ENCODE results near the gene IFT43. TPM values are rescaled to one million over a fixed set of nuclear protein-coding genes. Genes with fewer than 3 reads are reported as not detected.

Gene IFT43
- total RNA-seq, 1 donor from 2014 or later: 46.8 TPM

DNA sequence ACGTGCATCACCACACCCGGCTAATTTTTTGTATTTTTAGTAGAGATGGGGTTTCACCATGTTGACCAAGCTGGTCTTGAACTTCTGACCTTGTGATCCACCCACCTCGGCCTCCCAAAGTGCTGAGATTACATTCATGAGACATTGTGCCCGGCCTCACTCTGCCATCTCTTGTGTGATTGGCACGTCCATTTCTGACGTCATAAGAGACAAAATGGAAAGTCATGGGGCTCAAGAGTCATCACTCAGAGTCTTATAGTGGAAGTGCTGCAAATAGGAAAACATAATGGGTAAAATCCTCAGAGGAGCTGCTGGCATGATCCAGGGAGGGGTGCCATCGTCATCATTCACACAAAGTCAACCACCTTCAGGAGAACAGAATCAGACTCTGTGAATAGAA, 112.0 kb downstream of the IFT43 start:
- DNase-seq (ENCODE audit: low spot score): no peak
- intact Hi-C loops (cut with DNase I): no loop called here

DNA sequence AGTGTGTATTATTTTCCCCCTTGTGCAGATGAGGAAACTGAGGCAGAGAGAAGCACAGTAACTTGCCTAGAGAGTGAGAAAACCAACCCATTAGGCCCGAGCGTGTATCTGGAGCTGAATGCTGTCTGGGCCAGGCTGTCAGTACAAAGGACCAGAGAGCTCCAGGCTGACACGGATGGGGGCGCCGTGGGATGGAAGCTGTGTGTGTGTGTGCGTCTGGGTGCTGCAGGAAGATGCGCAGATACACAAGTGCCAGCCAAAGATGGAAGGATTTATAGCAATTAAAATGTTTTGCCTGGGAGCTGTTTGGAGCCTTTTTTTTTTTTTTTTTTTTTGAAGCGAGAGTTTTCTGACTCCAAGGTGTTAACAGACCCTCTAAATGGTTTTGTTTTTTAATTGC, 112.5 kb downstream of the IFT43 start:
- intact Hi-C loops (cut with DNase I): no loop called here
- no peak for DNase-seq (ENCODE audit: low spot score)

DNA sequence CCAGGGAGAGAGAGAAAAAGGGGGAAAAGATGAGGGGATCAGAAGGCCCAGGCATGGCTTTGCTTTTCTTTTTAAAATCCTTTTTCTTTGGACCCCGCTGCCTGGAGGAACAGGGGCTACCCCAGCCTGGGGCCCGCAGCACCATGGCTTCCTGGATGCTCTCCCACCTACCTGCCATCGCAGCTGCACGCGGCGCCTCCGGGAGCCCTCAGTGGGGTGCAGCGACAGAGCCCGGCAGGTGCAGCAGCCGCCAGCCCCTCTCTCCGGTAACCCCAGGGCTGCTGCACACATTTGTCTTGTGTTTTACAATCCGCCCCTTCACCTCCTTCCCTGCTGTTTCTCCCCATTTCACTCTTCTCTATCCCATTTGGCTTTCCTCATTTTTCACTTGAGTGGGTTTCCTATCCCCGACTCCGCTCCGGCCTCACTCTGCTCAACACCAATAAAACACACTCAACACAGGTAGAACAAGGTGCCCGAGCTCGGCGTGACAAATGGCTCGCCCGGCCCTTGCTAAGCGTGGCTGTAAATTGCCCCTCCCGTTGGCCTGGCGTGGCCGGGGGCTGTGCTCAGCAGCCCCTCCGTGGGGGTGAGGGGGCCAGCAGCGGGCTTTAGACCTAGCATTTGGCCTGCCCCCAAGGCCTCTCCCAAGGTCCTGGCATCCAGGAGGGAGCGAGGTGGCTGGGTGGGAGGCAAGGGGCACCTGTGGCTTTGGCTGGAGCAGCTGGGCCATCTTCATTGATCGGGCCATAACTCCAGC, 113.5 kb downstream of the IFT43 start:
- intact Hi-C loops (cut with DNase I): no loop called here
- DNase-seq (ENCODE audit: low spot score): no peak

- no peak for DNase-seq (ENCODE audit: low spot score)
- intact Hi-C loops (cut with DNase I): no loop called here
Observed at GRCh38 chr14:76100236-76100635, 114.7 kb downstream of the IFT43 start.

GRCh38 chr14:76101391-76102379, 116.1 kb downstream of the IFT43 start:
- intact Hi-C loops (cut with DNase I): no loop called here
- DNase-seq (ENCODE audit: low spot score): no peak

GRCh38 chr14:76104802-76105355, 119.3 kb downstream of the IFT43 start:
- DNase-seq (ENCODE audit: low spot score): no peak
- intact Hi-C loops (cut with DNase I): no loop called here

DNA sequence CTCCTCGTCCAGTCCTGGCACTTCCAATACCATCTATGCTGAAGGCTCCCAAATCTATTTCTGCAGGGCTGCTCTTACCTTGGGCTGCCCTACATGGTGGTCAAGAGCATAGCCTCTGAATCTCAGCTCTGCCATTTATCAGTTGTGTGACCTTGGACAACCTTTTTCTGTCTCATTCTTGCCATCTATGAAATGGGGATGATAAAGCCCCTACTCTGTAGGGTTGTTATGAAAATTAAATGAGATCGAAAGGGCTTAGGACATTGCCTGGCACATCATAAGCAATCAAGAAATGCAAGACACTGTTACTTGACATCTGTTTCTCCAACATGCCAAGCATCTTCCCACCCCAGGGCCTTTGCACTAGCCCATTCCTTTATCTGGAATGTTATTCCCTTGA, 120.6 kb downstream of the IFT43 start:
- DNase-seq (ENCODE audit: low spot score): no peak
- intact Hi-C loops (cut with DNase I): no loop called here

DNA sequence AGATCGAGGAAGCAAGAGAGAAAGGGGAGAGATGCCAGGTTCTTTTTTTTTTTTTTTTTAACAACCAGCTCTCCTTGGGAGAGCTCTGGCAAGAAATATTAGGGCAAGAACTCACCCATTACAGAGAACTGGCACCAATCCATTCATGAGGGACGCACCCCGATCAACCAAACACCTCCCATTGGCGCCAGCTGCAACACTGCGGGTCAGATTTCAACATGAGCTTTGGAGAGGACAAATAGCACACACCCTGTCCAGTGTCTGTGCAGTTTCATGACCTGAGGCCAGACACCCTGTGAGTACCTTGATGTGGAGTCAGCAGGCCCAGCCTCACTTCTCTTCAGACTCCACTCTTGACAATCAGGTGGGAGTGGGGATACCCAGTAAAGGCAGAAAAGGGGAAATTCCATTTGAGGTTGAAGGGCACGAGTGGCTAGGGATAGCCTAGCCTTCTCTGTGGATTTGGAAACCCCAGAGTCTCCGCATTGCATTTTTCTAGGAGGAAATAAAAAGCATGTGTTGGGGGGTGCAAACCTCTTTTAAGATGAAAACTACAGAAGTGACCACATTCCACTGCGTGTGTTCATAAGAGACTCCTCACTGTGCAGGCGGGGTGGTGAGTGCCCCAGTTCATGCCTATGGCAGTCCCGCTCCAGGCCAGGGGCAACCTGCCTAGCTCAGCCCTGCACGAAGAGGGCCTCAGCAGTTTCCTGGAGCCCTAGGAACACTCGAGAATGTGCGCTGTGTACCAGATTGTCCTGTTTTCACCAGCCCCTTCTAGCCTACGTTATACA, 123.7 kb downstream of the IFT43 start:
- intact Hi-C loops (cut with DNase I): no loop called here

DNA sequence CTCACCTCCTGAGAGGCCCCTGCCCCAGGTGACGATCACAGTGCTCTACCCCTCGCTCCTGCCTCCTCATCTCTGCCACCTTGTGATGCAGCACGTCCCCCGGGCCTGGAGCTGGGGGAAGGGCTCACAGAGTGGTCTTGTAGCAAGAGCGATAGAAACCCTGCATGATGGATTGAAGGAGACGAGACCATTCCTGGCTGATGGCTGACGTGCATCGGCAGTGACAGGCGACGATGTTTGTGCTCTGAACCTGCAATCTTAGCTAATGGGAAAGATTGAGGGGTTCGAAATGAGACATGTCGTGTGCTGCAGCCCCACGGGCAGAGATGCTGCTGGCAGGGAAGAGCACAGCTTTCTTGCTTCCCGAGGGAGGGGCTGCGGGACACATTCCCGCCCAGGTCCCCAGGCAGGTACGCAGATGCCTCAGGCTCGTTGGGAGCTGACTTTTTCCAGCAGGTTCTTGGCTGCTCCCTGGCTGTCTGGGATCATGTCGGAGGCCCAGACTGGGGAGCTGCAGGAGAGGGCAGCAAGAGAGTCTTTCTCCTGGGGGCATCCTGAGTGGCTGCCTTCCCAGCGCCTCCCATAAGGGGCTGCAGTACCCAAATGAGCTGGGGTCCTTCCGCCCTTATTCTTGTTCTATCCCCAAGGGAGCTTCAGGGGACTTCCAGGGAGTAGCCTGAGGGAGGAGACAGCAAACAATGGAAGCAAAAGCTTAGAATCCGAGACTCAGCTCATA, 127.5 kb downstream of the IFT43 start:
- intact Hi-C loops (cut with DNase I): no loop called here

More for the DNA sequence above, 123.7 kb downstream of the IFT43 start:
- DNase-seq (ENCODE audit: low spot score): no peak

DNA sequence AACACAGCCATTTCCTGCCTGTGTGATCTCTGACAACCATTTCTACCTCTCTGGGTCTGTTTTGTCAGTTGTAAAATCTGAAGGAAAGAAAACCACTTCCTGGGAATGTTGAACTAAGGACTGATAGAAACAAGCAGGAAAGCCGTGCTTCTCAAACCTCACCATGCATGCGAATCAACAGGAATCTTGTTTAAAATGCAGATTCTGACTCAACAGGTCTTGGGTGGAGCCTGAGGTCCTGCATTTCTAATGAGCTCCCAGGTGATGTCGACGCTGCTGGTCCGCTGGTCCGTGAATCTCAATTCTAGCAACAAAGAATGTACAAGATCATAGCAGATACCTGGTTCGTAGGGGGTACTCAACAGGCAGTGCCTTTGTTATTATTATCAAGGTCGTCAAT, 128.1 kb downstream of the IFT43 start:
- intact Hi-C loops (cut with DNase I): no loop called here
- DNase-seq (ENCODE audit: low spot score): no peak

More for the DNA sequence above, 127.5 kb downstream of the IFT43 start:
- no peak for DNase-seq (ENCODE audit: low spot score)

GRCh38 chr14:76115010-76115422, 129.5 kb downstream of the IFT43 start:
- DNase-seq (ENCODE audit: low spot score): no peak
- intact Hi-C loops (cut with DNase I): no loop called here

GRCh38 chr14:76117789-76118484, 132.4 kb downstream of the IFT43 start:
- intact Hi-C loops (cut with DNase I): no loop called here
- DNase-seq (ENCODE audit: low spot score): no peak

DNA sequence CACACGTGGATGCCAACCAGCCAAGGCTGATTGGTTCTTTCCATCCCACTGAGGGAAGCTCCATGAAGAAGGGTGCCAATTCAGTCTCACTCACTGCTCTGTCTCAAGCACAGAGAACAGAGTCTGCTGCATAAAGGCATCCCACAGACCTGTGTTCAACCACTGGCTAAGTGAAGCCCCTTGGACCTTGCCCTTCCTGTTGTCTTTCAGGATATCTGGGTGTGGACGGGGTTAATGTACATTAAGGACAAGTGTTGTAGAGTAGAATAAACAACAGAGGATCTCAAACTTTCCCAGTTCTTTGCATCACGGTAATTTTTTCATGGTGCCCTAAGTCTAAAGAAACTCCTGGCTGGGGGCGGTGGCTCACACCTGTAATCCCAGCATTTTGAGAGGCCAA, 133.0 kb downstream of the IFT43 start:
- intact Hi-C loops (cut with DNase I): no loop called here
- no peak for DNase-seq (ENCODE audit: low spot score)

DNA sequence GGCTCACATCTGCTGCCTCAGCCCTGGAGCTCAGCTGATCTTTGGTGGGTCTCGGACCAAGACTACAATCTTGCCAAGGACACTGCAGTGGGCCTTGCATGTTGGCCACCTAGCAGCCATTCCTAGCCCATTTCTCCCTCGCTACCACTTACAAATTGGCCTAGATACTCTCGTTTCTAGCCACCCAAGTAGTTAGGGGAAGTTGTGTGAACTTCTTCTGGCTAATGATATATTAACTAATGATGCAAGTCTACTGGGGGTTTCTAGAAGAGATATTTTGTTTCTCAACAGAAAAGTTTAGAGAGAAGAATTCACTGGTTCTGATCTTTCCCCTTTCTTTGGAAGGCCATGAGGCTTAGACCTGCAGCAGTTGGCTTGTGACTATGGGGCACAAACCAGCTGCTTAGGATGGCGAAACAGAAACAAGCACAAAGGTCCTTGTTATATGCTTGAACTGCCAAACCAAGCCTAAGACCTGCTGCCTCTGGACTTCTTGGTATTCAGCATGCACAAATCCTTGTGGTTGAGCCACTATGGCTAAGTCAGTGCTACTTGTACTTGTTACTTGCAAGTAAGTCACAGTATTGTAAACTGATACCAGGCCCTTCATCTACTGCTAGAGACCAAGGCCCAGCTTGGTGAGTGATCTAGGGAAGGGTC, 135.7 kb downstream of the IFT43 start:
- intact Hi-C loops (cut with DNase I): no loop called here
- DNase-seq (ENCODE audit: low spot score): no peak

GRCh38 chr14:76123426-76124225, 138.1 kb downstream of the IFT43 start:
- DNase-seq (ENCODE audit: low spot score): no peak

GRCh38 chr14:76125511-76125910, 139.9 kb downstream of the IFT43 start:
- DNase-seq (ENCODE audit: low spot score): no peak
- intact Hi-C loops (cut with DNase I): no loop called here

More at GRCh38 chr14:76123426-76124225, 138.1 kb downstream of the IFT43 start:
- intact Hi-C loops (cut with DNase I): no loop called here

DNA sequence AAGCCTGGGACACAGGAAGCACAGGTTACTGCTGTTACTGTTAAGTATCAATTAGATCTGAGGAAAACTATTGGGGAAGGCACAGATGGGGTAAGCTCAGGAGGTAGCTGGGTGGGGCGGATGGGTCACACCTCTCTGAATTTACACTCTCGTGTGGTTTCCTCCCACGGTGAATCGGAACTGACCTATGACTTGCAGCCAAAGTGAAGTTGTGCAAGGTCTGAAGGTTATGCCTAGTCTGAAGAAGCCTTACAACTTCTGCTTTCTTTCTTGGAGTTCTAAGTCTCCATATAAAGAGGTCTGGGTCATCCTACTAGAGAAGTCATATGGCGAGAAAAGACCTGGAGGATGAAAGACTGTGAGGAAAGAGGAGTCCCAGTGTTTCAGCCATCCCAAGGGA, 140.5 kb downstream of the IFT43 start:
- DNase-seq (ENCODE audit: low spot score): no peak
- intact Hi-C loops (cut with DNase I): no loop called here
